DOHH2 (cell line): Measurements from ENCODE around the gene COL23A1.

Experiments used
- H3F3A ChIP-seq: fragments of 200-600 bp; sonication (generic), shearing (Covaris generic); 2 replicates; pipeline ENCODE4 v1.6.0; 2016; ENCODE audit warnings: antibody characterized with exemption, mild to moderate bottlenecking; ENCODE audit not compliant: control insufficient read depth, insufficient read depth
- H3K27ac ChIP-seq: fragments of 200-600 bp; sonication (generic); 2 replicates; pipeline ENCODE4 v1.5.1; 2014; ENCODE audit warnings: low read depth, mild to moderate bottlenecking, low read length, moderate library complexity
- H3K27me3 ChIP-seq: fragments of 200-600 bp; sonication (generic); 2 replicates; pipeline ENCODE4 v1.6.1; 2014; ENCODE audit warnings: mild to moderate bottlenecking, low read length, mixed read lengths; ENCODE audit not compliant: control insufficient read depth
- H3K36me3 ChIP-seq: fragments of 200-600 bp; sonication (generic); 2 replicates; pipeline ENCODE4 v1.6.1; 2014; ENCODE audit warnings: mild to moderate bottlenecking, low read length, moderate library complexity, mixed read lengths; ENCODE audit not compliant: control insufficient read depth
- H3K4me1 ChIP-seq: fragments of 200-600 bp; sonication (generic); 2 replicates; pipeline ENCODE4 v1.6.1; 2014; ENCODE audit warnings: mild to moderate bottlenecking, low read length, mixed read lengths; ENCODE audit not compliant: control insufficient read depth
- H3K4me2 ChIP-seq: fragments of 200-600 bp; sonication (generic); 2 replicates; pipeline ENCODE4 v1.6.0; 2014; ENCODE audit warnings: mild to moderate bottlenecking, low read length, moderate library complexity
- H3K4me3 ChIP-seq: fragments of 200-600 bp; sonication (generic); 2 replicates; pipeline ENCODE4 v1.5.1; 2014; ENCODE audit warnings: mild to moderate bottlenecking, low read length, mixed read lengths
- H3K79me2 ChIP-seq: fragments of 200-600 bp; sonication (generic); 2 replicates; pipeline ENCODE4 v1.6.1; 2014; ENCODE audit warnings: mild to moderate bottlenecking, low read length, mixed read lengths; ENCODE audit not compliant: control insufficient read depth
- H3K9me2 ChIP-seq: fragments of 200-600 bp; sonication (generic); replicated peaks from 2 replicates; pipeline ENCODE4 v1.6.1; 2014; ENCODE audit warnings: mild to moderate bottlenecking, low read length, mixed read lengths; ENCODE audit not compliant: control insufficient read depth
- H3K9me3 ChIP-seq: fragments of 200-600 bp; sonication (generic); 2 replicates; pipeline ENCODE4 v1.6.1; 2014; ENCODE audit warnings: antibody characterized with exemption, low read length, mixed read lengths; ENCODE audit not compliant: control insufficient read depth, insufficient read depth
- H4K20me1 ChIP-seq: fragments of 200-600 bp; sonication (generic); 2 replicates; pipeline ENCODE4 v1.6.0; 2014; ENCODE audit warnings: low read depth, mild to moderate bottlenecking, antibody characterized with exemption, low read length, moderate library complexity; ENCODE audit not compliant: control insufficient read depth, insufficient read depth
- CTCF ChIP-seq: fragments of 200-600 bp; sonication (generic); IDR thresholded peaks from one replicate; pipeline ENCODE4 v1.5.1; 2014; ENCODE audit warnings: antibody characterized with exemption, mild to moderate bottlenecking, low read depth, low read length; ENCODE audit not compliant: poor library complexity, severe bottlenecking
- EZH2phosphoT487 ChIP-seq: fragments of 200-600 bp; sonication (generic); IDR thresholded peaks from 2 replicates; pipeline ENCODE4 v1.6.1; 2017; ENCODE audit warnings: borderline replicate concordance, mild to moderate bottlenecking, antibody characterized with exemption, low read length, moderate library complexity, mixed read lengths

The COL23A1 gene

GRCh38 chr5:178511172-178511571 is 79.0 kb downstream of the COL23A1 start:
- Histone ChIP-seq H3K9me3 (no peaks in the 10 kb centered on the region), H3F3A (no peaks in the 10 kb centered on the region), H3K9me2 (no peaks in the 10 kb centered on the region), H3K4me2 (no peak overlapping the region), H3K79me2 (no peaks in the 10 kb centered on the region), H3K36me3 (no peaks in the 10 kb centered on the region), H3K4me1 (no peaks in the 10 kb centered on the region), H3K4me3 (no peak overlapping the region), H3K27ac (no peak overlapping the region), H4K20me1 (no peaks in the 10 kb centered on the region), H3K27me3 (no peaks in the 10 kb centered on the region)
- TF ChIP-seq CTCF (no peak), EZH2phosphoT487 (no peak)

- H3K9me2 ChIP-seq, result no peaks in the 10 kb centered on the region
- H3K4me3 ChIP-seq, result no peak overlapping the region
- H4K20me1 ChIP-seq, result no peaks in the 10 kb centered on the region
- H3K9me3 ChIP-seq, result no peaks in the 10 kb centered on the region
- no peaks in the 10 kb centered on the region for H3K36me3 ChIP-seq
- H3K27me3 ChIP-seq, result no peaks in the 10 kb centered on the region
- TF ChIP-seq CTCF, result no peak
- no peak for TF ChIP-seq EZH2phosphoT487
- no peaks in the 10 kb centered on the region for H3F3A ChIP-seq
- H3K27ac ChIP-seq, result no peak overlapping the region
- H3K4me2 ChIP-seq, result no peak overlapping the region
- no peaks in the 10 kb centered on the region for H3K79me2 ChIP-seq
- no peaks in the 10 kb centered on the region for H3K4me1 ChIP-seq
These were observed 80.6 kb downstream of the COL23A1 start for GRCh38 chr5:178509491-178510057.

- Histone ChIP-seq H3K4me2 (no peak overlapping the region), H3K9me3 (no peaks in the 10 kb centered on the region), H3K27me3 (no peaks in the 10 kb centered on the region), H3K36me3 (no peaks in the 10 kb centered on the region), H3K79me2 (no peaks in the 10 kb centered on the region), H4K20me1 (no peaks in the 10 kb centered on the region), H3K4me1 (no peaks in the 10 kb centered on the region), H3K27ac (no peak overlapping the region), H3K9me2 (no peaks in the 10 kb centered on the region), H3K4me3 (no peak overlapping the region), H3F3A (no peaks in the 10 kb centered on the region)
- TF ChIP-seq EZH2phosphoT487, result no peak
- no peak for TF ChIP-seq CTCF
These were observed 82.9 kb downstream of the COL23A1 start for GRCh38 chr5:178507151-178507932.
